Transverse colon (tissue), 4 donors: ENCODE measurements around the gene AIG1.

Experiments
- POLR2A ChIP-seq: fragments of 450-650 bp; IDR thresholded peaks from one replicate; pipeline ENCODE4 v1.6.1; 2016; ENCODE audit warnings: antibody characterized with exemption, mild to moderate bottlenecking, moderate library complexity
- POLR2AphosphoS5 ChIP-seq, 3 donors: sonication (generic); formaldehyde crosslinking; IDR thresholded peaks; one replicate each; pipeline ENCODE4 v1.6.1; 2016; ENCODE audit warnings: antibody characterized with exemption in 3 of 3
- TF ChIP-seq, protein P1 (sequence below), 5 experiments: fragments of 200-600 bp in 3 of 5; fragments of 450-650 bp in 2 of 5; sonication (generic) in 3 of 5; IDR thresholded peaks; 1 replicate in 2 of 5; 2 replicates in 3 of 5; pipeline ENCODE4 v1.5.1; 2016 to 2017; ENCODE audit warnings: antibody characterized with exemption in 5 of 5, inconsistent platforms in 3 of 5, mild to moderate bottlenecking in 2 of 5, moderate library complexity in 1 of 5

DNA sequence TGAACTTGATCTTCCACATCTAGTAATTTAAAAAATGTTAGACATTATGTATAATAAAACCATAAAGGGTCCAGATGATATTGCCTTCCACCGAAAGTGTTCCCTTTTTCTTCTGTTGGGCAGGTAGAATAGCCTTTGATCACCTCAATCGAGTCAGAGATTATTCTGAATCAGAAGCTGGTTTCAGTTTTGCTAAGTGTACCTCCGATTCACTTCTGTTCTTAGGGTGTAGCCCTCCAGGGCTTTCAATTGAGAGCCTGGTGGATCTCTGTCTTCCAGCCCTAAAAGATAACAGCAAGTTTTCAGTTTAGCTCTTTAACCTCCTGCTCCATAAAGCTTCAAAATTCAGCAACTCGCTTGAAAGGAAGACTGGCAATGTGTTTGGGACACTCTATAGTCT lies 21.1 kb upstream of the AIG1 start:
- TF ChIP-seq, protein P1, sequence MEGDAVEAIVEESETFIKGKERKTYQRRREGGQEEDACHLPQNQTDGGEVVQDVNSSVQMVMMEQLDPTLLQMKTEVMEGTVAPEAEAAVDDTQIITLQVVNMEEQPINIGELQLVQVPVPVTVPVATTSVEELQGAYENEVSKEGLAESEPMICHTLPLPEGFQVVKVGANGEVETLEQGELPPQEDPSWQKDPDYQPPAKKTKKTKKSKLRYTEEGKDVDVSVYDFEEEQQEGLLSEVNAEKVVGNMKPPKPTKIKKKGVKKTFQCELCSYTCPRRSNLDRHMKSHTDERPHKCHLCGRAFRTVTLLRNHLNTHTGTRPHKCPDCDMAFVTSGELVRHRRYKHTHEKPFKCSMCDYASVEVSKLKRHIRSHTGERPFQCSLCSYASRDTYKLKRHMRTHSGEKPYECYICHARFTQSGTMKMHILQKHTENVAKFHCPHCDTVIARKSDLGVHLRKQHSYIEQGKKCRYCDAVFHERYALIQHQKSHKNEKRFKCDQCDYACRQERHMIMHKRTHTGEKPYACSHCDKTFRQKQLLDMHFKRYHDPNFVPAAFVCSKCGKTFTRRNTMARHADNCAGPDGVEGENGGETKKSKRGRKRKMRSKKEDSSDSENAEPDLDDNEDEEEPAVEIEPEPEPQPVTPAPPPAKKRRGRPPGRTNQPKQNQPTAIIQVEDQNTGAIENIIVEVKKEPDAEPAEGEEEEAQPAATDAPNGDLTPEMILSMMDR (IDR thresholded peaks at IDR 0.05): no peak
- TF ChIP-seq POLR2A (no peak), POLR2AphosphoS5 (IDR thresholded peaks at IDR 0.05) (no peak)
